IPS DF 4.7 (cell line): ENCODE results near the gene TFPT.
A peak's percentile ranks its signal among the peaks of the same experiment; 100 is the strongest.

Source experiments
- DNase-seq: peaks from one replicate; pipeline ENCODE4 v3.0.0-alpha.2; 2013; ENCODE audit warnings: low spot score; ENCODE audit errors: extremely low read depth

The TFPT gene, protein sequence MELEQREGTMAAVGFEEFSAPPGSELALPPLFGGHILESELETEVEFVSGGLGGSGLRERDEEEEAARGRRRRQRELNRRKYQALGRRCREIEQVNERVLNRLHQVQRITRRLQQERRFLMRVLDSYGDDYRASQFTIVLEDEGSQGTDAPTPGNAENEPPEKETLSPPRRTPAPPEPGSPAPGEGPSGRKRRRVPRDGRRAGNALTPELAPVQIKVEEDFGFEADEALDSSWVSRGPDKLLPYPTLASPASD

DNA sequence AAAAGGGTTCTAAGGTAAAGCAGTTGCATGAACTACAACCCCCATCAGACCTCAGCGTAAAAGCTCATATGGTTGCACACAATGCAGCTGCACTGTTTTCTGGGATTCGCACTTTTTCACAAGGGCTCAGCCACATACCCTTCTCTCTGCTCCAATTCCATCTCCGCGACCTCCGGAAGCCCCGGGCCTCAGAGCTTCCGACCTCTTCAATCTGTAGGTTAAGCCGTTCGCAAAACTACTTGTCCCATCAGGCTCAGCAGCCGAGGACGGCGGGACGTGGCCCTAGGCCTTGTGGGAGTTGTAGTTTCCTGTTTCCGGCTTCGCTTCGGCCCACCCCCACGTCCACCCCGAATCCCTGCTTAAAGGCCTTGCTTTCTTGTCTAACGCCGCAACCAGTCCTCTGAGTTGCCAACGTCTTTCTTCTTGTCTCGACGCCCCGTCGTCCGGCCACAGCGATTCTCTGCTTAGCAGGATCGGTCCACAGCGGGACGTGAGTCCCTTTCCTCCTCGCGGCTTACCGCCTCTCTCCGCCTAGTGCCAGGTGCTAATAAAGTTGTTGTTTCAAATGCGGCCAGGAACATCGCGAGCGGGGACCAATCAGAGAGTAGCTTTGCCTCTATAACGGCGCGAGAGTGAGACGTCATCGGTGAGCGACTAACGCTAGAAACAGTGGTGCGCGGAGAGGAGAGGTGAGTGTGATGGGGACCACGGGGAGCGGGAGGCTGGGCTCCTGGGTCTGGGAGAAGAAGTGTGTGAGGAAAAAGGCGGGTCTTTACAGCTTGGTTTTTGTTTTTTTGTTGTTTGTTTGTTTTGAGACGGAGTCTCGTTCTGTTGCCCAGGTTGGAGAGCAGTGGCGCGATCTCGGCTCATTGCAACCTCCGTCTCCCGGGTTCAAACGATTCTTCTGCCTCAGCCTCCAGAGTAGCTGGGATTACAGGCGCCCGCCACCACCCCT is at the start of gene TFPT, which contains the start of gene PRPF31:
TFPT (minus strand) TSS at position 549 of the 955 bp plus-strand sequence; CDS start at position 161, 388 bp downstream.
PRPF31 (plus strand) TSS at position 646 of the 955 bp plus-strand sequence. CDS start 2,525 bp downstream, outside the sequence.
- peak; percentile 97 for DNase-seq

DNA sequence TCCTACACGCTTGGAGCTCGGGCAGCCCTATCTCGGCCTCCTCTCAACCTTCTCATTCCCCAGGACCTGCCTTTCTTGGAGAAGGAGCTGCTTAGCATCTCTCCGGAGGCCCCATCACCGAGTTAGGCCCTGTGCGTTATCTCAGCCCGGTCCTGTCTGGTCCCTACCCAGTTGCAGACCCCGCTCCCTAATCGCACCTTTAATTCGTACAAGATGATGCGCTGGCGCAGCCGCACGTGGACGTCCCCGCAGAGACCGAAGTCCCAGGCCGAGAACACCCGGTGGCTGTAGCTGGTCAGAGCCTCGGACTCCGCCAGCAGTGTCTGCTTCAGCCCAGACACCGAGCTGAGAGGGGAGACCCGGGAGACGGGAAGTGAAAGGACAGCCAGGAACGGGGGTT is 49.8 kb upstream of the TFPT start:
- no peak for DNase-seq

DNA sequence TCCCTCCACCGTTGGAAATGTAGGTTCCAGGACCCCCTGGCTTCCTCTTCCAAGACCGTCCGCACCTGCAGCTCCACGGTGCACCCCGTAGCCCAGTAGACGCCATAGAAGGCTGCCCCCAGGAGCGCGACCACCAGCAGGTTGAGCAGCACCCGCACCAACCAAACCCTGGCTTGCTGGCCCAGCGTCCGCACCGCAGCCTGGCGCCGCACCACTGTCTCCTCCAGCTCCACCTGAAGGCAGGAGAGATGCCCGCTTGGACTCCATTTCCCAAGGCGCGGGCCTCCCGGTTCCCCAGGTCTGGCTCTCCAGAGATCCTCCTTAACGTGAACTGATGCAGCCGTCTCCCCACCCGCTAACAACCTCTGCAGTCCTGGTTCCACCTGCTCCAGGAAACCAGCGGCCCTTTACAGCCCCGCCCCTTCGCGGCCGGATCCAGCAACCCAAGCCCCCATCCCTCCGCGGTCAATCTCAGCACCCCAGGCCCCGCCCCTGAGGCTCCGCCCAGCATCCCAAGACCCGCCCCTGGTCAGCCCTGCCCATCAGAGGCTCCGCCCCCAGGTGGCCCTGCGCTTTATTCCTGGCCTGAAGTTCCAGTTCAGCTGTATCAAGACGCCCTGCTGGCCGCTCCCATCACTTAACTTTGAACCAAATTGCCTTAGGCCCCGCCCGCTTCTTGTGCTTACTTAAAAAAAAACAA is 49.1 kb upstream of the TFPT start:
- DNase-seq = no peak

DNA sequence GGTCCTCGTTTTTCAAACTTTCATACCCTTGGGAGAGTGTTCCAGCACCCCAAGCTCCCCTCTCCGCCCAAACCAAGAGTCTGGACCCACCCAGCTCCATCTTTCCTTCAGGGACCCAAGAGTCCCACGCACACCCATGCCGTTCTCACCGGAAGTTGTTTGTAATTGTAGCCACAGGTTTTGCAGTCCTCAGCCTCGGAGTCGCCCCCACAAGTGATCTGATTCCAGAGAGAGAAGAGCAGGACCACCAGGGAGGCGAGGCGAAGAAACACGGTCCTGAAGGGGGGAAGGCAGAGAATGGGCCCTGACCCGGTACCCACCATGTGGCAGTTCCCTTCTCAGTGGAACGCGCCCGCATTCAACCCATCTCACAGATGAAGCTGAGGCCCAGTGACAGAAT is 47.4 kb upstream of the TFPT start:
- no peak for DNase-seq

DNA sequence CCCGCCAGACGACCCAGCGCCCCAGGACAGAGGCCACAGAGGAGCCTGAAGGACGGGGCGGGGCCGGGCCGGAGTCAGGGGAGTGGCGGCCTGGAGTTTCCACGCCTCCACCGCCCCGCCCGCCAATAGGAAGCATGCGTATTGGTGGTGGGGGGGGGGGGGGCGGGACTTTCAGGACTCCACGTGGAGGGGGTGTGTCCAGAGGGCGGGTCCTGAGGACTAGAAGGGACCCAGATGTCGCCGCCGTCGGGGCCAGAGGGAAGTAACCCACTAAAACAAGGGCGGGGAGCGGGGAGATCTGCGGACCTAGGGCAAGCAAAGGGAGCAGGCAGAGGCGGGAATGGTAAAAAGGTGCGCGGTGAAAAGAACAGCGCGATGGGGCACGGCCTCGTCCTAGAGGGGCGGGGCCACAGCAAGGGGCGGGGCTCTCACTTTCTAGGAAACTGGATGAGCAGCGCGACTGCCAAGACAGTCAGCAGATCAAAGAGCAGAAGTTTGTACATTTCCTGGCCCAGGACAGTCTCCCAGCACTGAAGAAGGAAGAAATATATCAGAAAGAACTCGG is 46.9 kb upstream of the TFPT start:
- no peak for DNase-seq

DNA sequence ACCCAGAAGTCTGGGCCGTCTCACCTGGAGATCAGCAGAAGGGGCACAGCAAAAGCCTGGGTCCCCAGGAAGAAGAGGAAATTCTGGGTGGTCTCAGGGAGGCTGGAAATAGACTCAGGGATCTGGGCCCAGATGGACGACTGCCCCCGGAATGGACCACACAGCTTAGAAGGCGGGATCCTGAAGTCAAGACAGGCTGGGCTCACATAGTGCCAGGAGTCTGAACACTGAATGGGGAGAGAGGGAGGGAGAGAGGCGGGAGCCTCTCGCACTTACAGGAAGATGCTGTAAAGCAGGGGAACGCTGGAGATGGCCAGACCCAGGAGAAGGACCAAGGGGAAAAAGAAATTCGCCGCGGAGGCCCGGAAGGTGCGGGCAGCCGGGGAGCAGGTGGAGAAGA is 45.4 kb upstream of the TFPT start:
- DNase-seq = no peak

DNA sequence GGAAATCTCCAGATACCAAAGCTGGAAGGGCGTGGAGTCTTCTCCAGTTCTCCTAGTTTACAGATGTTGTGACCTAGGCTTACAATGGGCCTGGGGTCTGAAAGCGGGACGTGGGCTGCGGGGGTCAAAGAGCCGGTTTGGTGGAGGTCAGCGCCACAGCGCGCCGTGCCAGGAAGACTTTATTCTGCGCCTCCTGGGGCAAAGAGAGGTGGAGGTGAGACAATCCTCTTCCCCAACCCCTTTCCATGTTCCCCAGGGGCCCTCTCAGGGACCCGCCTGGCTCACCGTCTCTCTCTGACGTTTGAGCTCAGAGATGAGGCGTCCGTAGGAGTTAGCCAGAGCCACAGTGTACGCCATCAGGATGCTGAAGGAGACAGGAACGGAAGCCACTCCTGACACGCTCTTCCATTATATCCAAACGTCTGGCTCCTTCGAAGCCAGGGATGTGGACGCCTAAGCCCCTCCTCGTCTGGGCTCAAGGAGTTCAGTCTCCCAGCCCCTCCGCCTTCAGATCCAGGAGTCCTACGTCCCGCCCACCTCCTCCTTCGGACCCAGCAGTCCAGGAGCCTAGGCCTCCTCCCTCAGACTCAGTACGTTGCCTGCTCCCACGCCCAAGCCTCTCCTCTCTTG is 44.8 kb upstream of the TFPT start:
- no peak for DNase-seq

DNA sequence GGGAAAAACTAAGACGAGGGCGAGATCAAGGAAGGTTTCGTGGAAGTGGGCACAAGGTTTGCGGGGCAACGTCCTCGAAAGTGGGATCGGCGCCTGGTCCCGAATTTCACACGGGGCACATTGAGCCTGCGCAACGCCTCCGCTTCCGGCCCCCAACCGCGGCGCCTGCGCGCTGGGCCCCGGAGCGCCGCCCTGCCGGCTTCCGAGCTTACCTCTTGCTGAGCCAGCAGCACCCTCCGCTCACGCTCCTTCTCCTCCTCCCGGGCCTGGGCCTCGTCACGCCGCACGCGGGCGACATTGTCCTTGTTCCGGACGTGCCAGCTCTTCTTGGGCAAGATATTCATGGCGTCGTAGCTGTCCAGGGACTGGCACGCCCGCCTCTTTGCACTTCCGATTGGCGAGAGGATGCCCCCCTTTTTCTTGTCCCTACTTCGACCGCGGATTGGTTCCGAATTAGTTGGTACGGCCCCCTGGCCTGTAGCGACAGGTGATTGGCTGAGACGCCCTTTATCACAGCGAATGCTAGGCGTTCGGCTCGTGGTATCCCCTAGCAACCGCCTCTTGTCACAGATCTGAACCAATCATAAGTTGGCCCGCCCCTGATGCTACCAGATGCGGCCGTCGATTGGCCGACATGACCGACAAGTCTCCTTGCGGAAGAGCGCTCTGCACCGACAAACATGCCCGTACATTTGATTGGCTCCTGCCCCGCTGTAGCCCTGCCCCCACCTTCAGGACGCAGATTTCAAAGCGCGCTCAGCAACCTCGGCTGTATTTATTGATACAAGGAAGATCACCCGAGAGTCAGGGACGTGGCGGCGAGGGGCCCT is 44.1 kb upstream of the TFPT start, which contains the start of gene LENG1:
LENG1 (minus strand) TSS at position 370 of the 830 bp plus-strand sequence; CDS start at position 344, 26 bp downstream.
- peak; percentile 100 for DNase-seq

DNA sequence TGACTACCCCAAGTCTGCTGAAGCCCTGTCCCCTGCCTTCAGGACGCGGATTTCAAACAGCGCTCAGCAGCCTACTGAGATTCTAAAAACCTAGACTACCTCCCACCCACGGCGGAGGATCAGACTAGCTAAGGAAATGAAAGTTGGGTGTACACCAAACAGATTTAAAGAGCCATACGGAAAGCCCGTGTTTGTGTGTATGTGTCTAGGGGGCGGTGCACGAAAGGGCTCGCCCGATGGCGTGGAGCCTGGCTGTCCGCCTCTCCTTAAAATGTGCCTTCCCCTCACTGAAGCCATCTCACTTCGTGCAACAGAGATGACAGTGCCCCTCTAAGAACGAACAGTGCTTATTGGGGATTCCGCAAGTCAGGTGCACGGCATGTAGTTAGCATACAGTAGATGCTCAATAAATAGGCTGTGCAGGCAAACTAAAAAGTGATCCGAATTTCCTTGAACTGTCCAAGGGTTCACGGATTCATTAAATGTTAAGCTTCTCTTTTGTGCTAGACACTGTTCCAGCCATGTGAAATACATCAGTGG is 43.4 kb upstream of the TFPT start:
- DNase-seq = no peak

DNA sequence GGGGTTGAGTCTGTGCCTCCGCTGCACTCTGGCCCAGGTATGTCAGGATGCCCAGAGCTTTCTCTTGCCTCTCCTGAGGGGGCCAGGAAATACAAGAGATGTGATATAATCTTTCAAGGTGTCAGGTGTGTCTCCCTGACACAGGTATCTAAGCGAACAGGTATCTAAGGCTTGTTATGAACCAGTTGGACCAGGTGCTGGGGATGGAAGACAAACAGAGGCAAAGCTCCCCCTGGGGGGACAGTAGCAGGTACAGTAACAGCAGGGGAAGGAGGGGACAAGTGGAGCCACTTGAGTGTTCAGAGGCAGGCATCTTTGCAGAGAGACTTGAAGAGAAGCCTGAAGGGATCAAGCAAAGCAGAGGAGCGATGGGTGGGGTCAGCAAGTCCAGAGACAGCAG is 41.5 kb upstream of the TFPT start:
- DNase-seq = no peak

DNA sequence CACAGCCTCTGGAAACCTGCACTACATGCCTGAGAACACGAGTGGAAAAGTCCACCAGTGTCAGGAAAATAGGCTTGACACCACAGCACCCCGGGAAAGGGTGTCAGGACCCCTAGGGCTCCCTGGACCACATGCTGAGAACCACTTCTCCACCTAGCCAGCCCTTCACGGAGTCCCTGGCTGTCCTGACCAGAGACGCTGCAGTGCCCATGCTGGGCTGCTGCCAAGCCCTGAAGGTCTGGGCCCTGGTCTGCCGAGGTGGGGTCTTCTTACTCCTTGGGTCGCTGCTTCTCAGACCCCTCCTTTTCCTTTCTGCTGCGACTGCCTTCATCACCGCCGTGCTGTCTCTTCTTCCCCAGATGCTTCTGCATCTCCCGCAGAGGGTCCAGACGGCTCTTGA is 41.0 kb upstream of the TFPT start:
- no peak for DNase-seq

DNA sequence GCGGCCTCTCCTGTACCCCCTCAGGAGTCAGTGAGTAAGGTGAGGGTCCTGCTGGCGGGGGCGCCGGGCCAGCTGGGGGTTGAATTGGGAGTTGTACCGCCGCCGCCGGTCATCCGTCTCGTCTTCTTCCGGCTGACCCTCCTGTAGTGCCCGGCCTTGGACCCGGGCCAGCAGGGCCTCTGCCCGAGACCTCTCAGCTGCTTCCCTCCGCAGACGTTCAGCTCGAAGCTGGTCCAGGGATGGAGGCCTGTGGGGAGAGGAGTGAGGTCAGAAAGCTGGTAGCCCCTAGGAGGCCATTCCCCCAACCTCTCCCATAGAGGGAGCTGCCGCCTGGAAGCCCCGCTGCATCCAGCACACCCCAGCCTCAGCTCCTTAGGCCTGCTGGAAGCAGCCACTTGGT is 40.2 kb upstream of the TFPT start:
- DNase-seq = no peak

DNA sequence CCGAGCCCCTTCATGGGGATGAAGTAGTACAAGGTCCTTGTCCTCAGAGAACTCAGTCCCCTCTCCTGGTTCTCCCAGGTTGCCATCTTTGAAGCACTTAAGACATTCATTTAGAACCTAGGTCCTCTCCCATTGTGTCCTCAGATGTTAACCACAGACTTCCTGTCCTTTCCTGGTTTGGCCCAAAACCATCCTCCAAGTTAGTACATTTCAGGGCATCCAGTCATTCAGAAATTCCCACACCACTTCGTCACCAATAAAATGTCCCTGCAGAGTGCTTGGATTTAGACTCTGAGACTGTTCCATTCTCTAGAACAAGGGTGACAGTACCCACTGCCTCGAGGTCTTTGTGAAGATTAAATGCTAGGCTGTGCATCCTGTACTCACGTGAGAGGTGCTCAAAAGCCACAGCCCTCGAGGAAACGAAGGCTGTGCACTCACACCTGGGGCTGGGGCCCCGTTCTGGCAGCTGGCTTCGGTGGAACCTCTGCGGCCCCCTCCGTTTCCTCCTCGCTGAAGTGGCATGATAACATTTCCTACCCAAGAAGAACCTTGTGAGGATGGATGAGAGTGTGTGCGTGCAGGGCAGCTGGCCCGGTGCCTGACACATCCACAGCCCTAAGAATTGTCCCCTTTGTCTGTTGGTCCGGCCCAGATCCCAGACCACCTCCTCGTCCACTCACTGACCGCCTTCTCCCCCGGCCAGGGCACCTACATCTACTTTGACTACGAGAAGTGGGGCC is 39.3 kb upstream of the TFPT start:
- DNase-seq = no peak

DNA sequence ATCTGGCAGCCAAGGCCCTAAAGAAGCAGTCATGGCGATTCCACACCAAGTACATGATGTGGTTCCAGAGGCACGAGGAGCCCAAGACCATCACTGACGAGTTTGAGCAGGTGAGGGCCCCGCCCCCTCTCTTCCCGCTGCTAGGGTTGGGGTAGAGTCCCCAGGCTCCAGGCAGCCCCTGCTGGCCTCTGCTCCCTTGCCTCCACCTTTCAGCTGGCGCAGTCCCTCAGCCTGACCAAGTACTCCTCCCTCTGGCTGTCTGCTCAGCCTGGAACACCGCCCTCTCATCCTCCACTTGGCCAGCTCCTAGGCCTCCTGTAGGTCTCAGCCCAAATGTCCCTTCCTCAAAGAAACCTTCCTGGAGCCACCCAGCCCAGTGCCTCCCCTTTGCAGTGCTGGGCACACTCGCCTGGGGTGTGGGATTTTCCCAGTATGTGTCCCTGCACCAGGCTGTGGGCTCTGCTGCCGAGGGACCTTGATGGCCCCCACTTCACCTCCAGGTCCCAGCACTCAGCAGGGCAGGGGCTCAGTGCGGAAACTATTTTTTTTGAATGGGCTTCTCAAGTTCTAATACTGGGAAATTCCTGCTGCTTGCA is 38.4 kb upstream of the TFPT start:
- DNase-seq = no peak

DNA sequence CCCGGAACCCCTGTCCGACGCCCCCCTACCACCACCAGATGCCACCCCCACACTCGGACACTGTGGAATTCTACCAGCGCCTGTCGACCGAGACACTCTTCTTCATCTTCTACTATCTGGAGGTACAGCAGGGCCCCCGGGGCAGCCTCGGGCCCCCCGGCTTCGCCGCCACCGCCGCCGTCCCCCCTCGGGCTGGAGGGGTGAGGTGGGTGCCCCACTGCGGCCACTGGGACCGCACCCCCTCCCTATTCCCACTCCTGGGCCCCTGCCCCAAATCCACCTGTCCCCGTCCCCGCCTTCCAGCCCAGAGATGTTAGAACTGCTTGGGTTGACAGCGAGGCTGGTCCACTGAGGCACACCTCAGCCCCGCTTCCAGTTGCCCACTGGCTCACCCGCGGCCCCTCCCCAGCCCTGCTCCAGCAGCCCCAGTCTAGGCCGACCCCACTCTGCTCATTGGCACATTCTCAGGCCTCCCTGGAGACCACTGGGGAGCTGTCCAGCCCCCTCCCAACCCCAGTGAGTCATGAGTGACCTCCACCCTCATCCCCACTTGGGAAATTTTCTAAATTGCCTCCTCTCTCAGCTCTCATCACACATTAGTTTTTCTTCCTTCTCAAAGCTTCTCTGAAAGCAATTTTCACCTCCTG is 37.5 kb upstream of the TFPT start:
- DNase-seq = no peak

DNA sequence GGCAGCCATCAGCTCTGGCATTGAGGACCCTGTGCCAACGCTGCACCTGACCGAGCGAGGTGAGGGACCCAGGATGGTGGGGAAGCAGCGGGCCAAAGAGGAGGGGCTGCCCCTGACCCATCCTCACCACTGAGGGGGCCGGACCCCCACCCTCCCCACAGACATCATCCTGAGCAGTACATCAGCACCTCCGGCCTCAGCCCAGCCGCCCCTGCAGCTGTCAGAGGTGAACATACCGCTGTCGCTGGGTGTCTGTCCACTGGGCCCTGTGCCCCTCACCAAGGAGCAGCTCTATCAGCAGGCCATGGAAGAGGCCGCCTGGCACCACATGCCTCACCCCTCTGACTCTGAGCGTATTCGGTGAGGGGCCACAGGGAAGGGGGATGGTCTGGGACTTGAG is 36.8 kb upstream of the TFPT start:
- DNase-seq = no peak

DNA sequence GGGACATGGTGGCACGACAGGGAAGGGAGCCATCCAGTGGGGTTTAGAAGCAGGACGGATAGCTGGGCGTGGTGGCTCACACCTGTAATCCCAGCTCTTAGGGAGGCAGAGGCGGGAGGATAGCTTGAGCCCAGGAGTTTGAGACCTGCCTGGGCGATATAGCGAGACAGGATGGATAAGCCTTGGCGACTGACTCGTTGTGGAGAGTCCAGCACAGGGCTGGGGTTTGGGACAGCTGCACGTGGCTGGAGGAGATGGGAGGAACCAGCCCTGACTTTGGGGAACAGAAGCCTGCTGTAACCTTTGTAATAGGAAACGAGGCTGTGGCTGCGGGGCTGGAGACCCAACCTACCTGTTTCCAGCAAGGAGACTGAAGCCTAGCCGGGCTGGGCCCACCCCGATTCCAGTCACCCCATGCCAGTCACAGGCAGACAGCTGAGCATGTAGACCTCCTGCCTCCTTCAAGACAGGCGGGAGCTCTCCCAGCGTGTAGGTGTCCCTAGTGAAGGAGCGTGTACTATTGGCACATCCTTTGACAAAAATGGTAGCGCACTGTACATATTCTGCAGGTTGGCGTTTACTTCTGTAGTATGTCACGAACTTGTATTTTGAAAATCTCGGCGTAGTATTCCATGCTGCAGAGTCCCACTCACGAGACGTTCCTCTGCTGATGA is 36.0 kb upstream of the TFPT start:
- no peak for DNase-seq
